Body of pancreas (tissue), 4 donors: ENCODE measurements around the gene HEXD.

Experiments
- POLR2A ChIP-seq, 3 donors: fragments of 450-650 bp; IDR thresholded peaks; one replicate each; pipeline ENCODE4 v1.6.1; 2016; ENCODE audit warnings: antibody characterized with exemption in 3 of 3, mild to moderate bottlenecking in 2 of 3
- TF ChIP-seq, protein P1 (sequence below), 7 experiments: fragments of 450-650 bp in 4 of 7; fragments of 200-600 bp in 3 of 7; sonication (generic) in 3 of 7; IDR thresholded peaks; one replicate each; pipeline ENCODE4 v1.5.1; 2016 to 2019; ENCODE audit warnings: antibody characterized with exemption in 7 of 7

- TF ChIP-seq, protein P1, sequence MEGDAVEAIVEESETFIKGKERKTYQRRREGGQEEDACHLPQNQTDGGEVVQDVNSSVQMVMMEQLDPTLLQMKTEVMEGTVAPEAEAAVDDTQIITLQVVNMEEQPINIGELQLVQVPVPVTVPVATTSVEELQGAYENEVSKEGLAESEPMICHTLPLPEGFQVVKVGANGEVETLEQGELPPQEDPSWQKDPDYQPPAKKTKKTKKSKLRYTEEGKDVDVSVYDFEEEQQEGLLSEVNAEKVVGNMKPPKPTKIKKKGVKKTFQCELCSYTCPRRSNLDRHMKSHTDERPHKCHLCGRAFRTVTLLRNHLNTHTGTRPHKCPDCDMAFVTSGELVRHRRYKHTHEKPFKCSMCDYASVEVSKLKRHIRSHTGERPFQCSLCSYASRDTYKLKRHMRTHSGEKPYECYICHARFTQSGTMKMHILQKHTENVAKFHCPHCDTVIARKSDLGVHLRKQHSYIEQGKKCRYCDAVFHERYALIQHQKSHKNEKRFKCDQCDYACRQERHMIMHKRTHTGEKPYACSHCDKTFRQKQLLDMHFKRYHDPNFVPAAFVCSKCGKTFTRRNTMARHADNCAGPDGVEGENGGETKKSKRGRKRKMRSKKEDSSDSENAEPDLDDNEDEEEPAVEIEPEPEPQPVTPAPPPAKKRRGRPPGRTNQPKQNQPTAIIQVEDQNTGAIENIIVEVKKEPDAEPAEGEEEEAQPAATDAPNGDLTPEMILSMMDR (IDR thresholded peaks at IDR 0.05): no peak
- TF ChIP-seq POLR2A (IDR thresholded peaks at IDR 0.05): no peak
These were observed 19.1 kb downstream of the HEXD start for GRCh38 chr17:82437325-82437668.
